ENCODE results near the gene DHRS1. TPM values are rescaled to one million over a fixed set of nuclear protein-coding genes. Genes with fewer than 3 reads are reported as not detected.
A peak's percentile ranks its signal among the peaks of the same experiment; 100 is the strongest.

Gene DHRS1
- total and polyA plus RNA-seq, 2 donors from 2014 or later: 32.7 to 56.7 TPM

- H3K27me3 ChIP-seq (ENCODE audit: control insufficient read depth, insufficient read depth, low read length): no peaks in the 10 kb centered on the region
- no peak overlapping the region for H3K4me3 ChIP-seq (ENCODE audit: low read length in 3 of 3)
- DNase-seq: peak in 1 of 5 donors; percentile 60
- H3K36me3 ChIP-seq (ENCODE audit: control insufficient read depth in 2 of 3, insufficient read depth in 3 of 3, low read length in 3 of 3): peaks cover 0 to 7% (median 2%) of the 10 kb centered on the region in 3 donors
- no peak overlapping the region for H3K27ac ChIP-seq (ENCODE audit: low read depth in 2 of 2, low read length in 2 of 2)
- no peak for TF ChIP-seq CTCF (IDR thresholded peaks at IDR 0.05; ENCODE audit: borderline replicate concordance, extremely low read depth, insufficient read depth)
- no peak for FAIRE-seq
- H3K9ac ChIP-seq (ENCODE audit: low read length in 3 of 3): no peak overlapping the region
- intact Hi-C loops (cut with DNase I): loop anchor here (10.0 kb wide), 1 partner anchor 50 kb away; the partner anchor contains the start of gene CIDEB
- no peaks in the 10 kb centered on the region for H3K9me3 ChIP-seq (ENCODE audit: control insufficient read depth in 2 of 3, insufficient read depth in 1 of 3, low read length in 3 of 3)
- peaks cover 0 to 3% (median 0%) of the 10 kb centered on the region in 3 donors for H3K4me1 ChIP-seq (ENCODE audit: control insufficient read depth in 2 of 3, insufficient read depth in 2 of 3, low read depth in 1 of 3, low read length in 3 of 3)
Measured at GRCh38 chr14:24254630-24255392, 44.8 kb downstream of the DHRS1 start.

- no peak for TF ChIP-seq CTCF (IDR thresholded peaks at IDR 0.05; ENCODE audit: borderline replicate concordance, extremely low read depth, insufficient read depth)
- intact Hi-C loops (cut with DNase I): loop anchor here (10.0 kb wide), 1 partner anchor 51 kb away; the partner anchor contains the start of gene CIDEB
- no peak overlapping the region for H3K4me3 ChIP-seq (ENCODE audit: low read length in 3 of 3)
- no peak overlapping the region for H3K27ac ChIP-seq (ENCODE audit: low read depth in 2 of 2, low read length in 2 of 2)
- DNase-seq: no peak
- H3K9me3 ChIP-seq (ENCODE audit: control insufficient read depth in 2 of 3, insufficient read depth in 1 of 3, low read length in 3 of 3): no peaks in the 10 kb centered on the region
- no peaks in the 10 kb centered on the region for H3K27me3 ChIP-seq (ENCODE audit: control insufficient read depth, insufficient read depth, low read length)
- no peak for FAIRE-seq
- H3K9ac ChIP-seq (ENCODE audit: low read length in 3 of 3): no peak overlapping the region
- peaks cover 0 to 7% (median 2%) of the 10 kb centered on the region in 3 donors for H3K36me3 ChIP-seq (ENCODE audit: control insufficient read depth in 2 of 3, insufficient read depth in 3 of 3, low read length in 3 of 3)
- peaks cover 0 to under 1% (median 0%) of the 10 kb centered on the region in 3 donors for H3K4me1 ChIP-seq (ENCODE audit: control insufficient read depth in 2 of 3, insufficient read depth in 2 of 3, low read depth in 1 of 3, low read length in 3 of 3)
Measured at GRCh38 chr14:24253936-24254335, 45.6 kb downstream of the DHRS1 start.

GRCh38 chr14:24252289-24253124 is 47.1 kb downstream of the DHRS1 start:
- intact Hi-C loops (cut with DNase I): loop anchor here (10.0 kb wide), 1 partner anchor 52 kb away; the partner anchor contains the start of gene CIDEB

More at GRCh38 chr14:24252289-24253124, 47.1 kb downstream of the DHRS1 start:
- Histone ChIP-seq H3K4me1 (ENCODE audit: control insufficient read depth in 2 of 3, insufficient read depth in 2 of 3, low read depth in 1 of 3, low read length in 3 of 3) (no peaks in the 10 kb centered on the region), H3K9me3 (ENCODE audit: control insufficient read depth in 2 of 3, insufficient read depth in 1 of 3, low read length in 3 of 3) (no peaks in the 10 kb centered on the region), H3K9ac (ENCODE audit: low read length in 3 of 3) (no peak overlapping the region), H3K27me3 (ENCODE audit: control insufficient read depth, insufficient read depth, low read length) (no peaks in the 10 kb centered on the region), H3K36me3 (ENCODE audit: control insufficient read depth in 2 of 3, insufficient read depth in 3 of 3, low read length in 3 of 3) (peaks cover 0 to 7% (median 2%) of the 10 kb centered on the region in 3 donors), H3K4me3 (ENCODE audit: low read length in 3 of 3) (no peak overlapping the region), H3K27ac (ENCODE audit: low read depth in 2 of 2, low read length in 2 of 2) (no peak overlapping the region)
- FAIRE-seq (no peak), DNase-seq (peak in 1 of 5 donors; percentile 66)
- no peak for TF ChIP-seq CTCF (IDR thresholded peaks at IDR 0.05; ENCODE audit: borderline replicate concordance, extremely low read depth, insufficient read depth)

Data from kidney (tissue), 14 donors.